ENCODE results near the gene CHRNB2. TPM values are rescaled to one million over a fixed set of nuclear protein-coding genes. Genes with fewer than 3 reads are reported as not detected.

The CHRNB2 gene
- total RNA-seq, 1 donor from 2014 or later, result 0.12 TPM

- no peak for DNase-seq (ENCODE audit: extremely low read depth, low read depth, low spot score)
These were observed 9.9 kb downstream of the CHRNB2 start for GRCh38 chr1:154577346-154578057.

DNA sequence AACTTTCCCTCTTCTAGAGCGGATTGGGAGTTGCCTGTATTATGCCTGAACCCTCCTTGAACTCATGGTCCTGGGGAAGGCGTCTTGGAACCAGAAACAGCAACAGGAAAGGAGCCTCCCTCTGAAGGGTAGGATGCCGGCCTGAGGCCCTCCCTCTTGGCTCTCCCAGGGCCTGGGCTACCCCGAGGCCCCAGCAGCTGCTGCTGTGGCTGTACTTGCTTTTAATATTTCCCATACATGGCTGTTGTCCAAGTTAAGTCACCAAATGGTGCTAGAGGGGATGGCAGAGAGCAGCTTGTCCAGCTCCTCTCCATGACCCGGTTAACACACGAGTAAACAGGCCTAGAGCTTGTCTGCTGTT is 10.5 kb downstream of the CHRNB2 start:
- no peak for DNase-seq (ENCODE audit: extremely low read depth, low read depth, low spot score)

DNA sequence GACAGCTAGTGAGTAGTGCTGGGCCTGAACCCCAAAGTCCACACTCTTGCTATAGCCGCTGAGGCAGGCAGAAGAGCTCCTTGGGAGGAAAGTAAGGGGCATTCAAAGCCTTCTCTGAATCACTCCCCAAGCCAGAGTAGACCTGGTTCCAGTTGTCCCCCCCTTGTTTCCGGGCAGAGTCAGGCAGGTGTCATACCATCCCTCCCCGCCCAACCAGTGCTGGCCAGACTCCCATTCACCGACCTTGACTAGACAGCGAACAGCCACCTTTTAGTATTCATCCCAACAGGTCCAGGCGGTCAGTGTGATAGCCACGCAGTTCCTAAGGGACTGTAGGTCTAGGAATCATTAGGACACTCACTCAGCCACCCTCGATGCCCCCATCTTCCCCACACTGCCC is 11.8 kb downstream of the CHRNB2 start:
- DNase-seq (ENCODE audit: extremely low read depth, low read depth, low spot score), result no peak

- DNase-seq (ENCODE audit: extremely low read depth, low read depth, low spot score), result no peak
These were observed 14.2 kb downstream of the CHRNB2 start for GRCh38 chr1:154581766-154582165.

DNA sequence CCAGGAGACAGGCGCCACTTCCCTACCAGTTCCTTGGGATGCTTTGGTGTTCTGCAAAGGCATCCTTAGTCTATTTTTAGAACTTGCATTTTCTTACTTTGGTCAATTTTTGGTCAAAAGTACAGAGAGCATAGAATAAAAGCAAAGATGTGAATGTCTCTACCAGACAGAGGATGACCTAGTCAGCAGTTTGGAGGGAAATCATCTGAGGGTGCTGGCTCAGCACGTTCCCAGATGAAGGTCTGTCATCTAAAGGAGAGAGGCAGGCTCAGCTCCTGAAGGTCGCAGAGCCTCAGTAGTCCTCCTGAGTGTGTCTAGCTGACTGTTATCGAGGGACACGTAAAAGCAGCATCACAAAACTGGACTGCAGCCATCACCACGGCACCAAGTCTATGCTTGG is 15.3 kb downstream of the CHRNB2 start:
- no peak for DNase-seq (ENCODE audit: extremely low read depth, low read depth, low spot score)

GRCh38 chr1:154583773-154584172 is 16.2 kb downstream of the CHRNB2 start:
- DNase-seq (ENCODE audit: extremely low read depth, low read depth, low spot score), result no peak

DNA sequence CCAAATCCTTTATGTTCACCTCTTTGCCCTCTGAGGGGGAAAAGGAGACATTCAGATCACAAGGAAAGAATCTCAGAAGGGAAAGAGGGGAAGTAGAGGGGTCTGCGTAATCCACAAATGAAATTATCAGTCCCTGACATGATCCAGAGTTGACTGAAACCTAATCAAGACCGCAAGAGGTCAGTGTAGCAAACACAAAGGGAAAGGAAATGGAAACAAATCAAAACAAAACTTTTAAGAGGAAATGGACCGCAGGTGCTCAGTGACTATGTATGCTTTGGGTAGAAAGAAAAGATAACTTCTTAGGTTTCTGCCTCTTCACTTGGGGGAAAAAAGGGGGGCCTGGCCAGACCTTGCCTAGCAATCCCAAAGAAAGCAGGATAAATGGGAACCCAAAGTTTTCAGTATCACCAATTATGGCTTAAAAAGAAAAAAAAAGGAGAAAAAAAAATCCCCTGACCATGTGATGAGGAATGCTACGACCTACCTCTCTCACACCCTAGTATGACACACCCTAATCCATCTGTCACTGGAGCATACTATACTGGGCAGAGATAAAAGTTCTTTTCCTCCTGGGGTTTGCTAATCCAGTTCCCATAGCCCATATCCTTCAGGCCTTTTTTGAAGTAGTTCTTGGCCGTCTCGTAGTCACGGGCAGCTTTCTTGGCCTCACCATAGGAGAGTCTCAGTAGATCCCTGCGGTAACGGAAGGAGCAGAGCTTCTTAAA is 16.9 kb downstream of the CHRNB2 start:
- DNase-seq (ENCODE audit: extremely low read depth, low read depth, low spot score), result no peak

GRCh38 chr1:154586231-154586630 is 18.7 kb downstream of the CHRNB2 start:
- DNase-seq (ENCODE audit: extremely low read depth, low read depth, low spot score), result no peak

GRCh38 chr1:154586641-154587040 is 19.1 kb downstream of the CHRNB2 start:
- DNase-seq (ENCODE audit: extremely low read depth, low read depth, low spot score), result no peak

- no peak for DNase-seq (ENCODE audit: extremely low read depth, low read depth, low spot score)
These were observed 22.2 kb downstream of the CHRNB2 start for GRCh38 chr1:154589780-154590179.

GRCh38 chr1:154590756-154591155 is 23.2 kb downstream of the CHRNB2 start:
- DNase-seq (ENCODE audit: extremely low read depth, low read depth, low spot score), result no peak

DNA sequence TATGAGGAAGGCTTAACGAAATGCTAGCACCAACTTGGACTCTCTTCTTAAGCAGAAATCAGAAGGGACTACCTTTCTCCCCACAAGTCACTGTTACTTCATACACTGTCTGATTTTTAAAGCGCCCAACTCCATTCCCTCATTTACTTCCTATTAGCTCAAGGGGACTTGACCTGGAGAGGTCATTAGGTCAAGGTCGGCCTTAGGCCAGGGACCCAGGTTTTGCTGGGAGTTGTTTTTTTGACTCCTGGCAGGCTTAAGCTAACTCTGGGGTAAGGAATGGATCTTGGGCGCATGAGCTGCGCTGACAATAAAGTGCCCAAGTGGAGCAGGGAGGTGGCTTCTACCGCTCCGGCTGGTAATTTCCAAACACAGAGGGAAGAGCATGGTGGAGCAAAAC is 23.6 kb downstream of the CHRNB2 start:
- DNase-seq (ENCODE audit: extremely low read depth, low read depth, low spot score), result no peak

GRCh38 chr1:154593390-154593789 is 25.8 kb downstream of the CHRNB2 start:
- DNase-seq (ENCODE audit: extremely low read depth, low read depth, low spot score), result no peak

DNA sequence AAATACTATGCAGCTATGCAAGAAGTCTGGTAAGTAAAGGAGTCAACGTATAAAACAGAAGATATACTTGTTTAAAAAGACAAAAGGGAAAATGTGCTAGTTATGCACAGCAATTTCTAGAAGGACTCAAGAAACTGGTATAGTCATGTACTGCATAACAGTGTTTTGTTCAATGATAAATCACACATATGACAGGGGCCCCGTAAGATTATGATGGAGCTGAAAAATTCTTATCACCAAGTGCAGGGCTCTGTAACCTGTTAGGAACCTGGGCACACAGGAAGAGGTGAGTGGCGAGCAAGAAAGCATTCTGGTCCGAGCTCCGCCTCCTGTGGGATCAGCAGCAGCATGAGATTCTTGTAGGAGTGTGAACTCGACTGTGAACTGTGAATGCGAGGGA is 27.2 kb downstream of the CHRNB2 start:
- DNase-seq (ENCODE audit: extremely low read depth, low read depth, low spot score), result no peak

- no peak for DNase-seq (ENCODE audit: extremely low read depth, low read depth, low spot score)
These were observed 28.0 kb downstream of the CHRNB2 start for GRCh38 chr1:154595621-154596020.

- no peak for DNase-seq (ENCODE audit: extremely low read depth, low read depth, low spot score)
These were observed 31.5 kb downstream of the CHRNB2 start for GRCh38 chr1:154598871-154599635.

DNA sequence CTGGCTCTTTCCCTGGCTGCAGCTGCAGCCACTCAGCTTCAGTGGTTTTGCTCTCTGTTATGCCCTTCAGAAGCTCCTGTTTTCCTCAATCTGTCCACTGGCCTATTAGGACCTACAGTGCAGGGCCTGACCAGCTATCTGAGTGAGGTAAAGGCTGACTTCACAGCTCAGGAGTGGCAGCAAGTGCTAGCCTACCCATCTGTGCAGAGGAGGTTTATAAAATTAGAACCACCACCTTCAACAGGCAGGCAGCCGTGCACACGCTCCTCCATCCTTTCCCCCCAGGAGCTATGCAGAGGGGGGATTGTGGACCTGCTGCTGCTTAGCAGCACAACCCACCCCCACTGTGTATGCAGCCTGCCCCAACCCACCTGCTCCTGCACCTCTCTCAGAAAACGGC is 32.1 kb downstream of the CHRNB2 start:
- no peak for DNase-seq (ENCODE audit: extremely low read depth, low read depth, low spot score)

- DNase-seq (ENCODE audit: extremely low read depth, low read depth, low spot score), result no peak
These were observed 35.7 kb downstream of the CHRNB2 start for GRCh38 chr1:154603317-154603716.

- no peak for DNase-seq (ENCODE audit: extremely low read depth, low read depth, low spot score)
These were observed 38.0 kb downstream of the CHRNB2 start for GRCh38 chr1:154605534-154605933.

DNA sequence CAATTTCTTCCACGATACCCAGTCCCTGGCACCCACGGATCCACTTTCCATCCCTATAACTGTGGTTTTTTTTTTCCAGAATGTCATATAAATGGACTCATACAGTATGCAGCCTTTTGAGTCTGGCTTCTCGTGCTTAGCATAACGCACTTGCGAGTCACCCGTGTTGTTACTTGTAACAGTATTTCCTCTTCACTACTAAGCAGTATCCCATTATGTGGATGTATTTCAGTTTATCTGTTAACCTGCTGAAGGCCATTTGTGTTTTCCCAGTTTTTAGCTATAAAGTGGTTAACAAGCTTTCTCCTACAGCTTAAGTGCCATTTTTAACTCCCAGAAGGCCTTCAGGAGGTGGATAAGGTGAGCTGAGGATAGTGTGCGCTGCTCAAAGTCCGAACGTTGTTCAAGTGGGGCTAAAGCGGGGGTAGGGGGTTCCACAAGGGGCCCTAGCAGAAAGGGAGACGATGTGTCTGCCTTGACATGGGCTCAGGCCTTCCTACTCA is 39.6 kb downstream of the CHRNB2 start:
- DNase-seq (ENCODE audit: extremely low read depth, low read depth, low spot score), result no peak

DNA sequence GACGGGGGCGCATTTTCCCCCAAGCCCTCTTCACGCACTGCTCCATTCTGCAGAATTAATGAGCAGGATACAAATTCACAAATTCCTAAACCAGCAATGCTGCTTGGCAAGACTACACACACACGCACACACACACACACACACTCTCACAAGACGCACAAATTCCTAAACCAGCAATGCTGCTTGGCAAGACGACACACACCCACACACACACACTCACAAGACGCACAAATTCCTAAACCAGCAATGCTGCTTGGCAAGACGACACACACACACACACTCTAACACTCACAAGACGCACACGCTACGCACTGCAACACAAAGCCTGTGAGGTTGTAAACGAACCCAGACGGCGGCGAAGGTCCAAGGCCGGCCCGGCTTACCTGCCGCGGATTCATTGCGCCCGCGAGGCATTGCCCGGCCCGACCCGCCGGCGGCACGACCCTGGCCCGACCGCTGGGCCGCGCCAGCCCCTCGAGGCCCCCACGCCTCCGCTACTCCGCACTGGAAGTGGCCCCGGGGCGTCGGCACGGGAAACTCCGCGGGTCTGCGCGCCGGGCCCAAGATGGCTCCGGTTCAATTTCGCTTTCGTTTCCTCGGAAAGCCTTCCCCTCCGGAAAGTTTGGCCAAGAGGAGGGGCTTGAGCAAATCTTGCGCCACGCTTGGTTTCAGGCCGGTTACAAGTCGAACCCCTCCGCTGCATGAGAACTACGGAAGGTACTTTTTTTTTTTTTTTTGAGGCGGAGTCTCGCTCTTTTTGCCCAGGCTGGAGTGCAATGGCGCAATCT is 40.2 kb downstream of the CHRNB2 start, which contains the start of gene ADAR:
Gene ADAR (minus strand): TSS at position 578 of the 788 bp plus-strand sequence. CDS start 180 bp downstream, at position 398.
- DNase-seq (ENCODE audit: extremely low read depth, low read depth, low spot score), result peak; percentile 88

Data from glomerular endothelial cell (primary cell).